ENCODE data around the gene GRIK3. TPM values are rescaled to one million over a fixed set of nuclear protein-coding genes. Genes with fewer than 3 reads are reported as not detected.

Gene GRIK3
- total RNA-seq, 1 experiment from 2014 or later = not detected

- H3K27ac ChIP-seq (ENCODE audit: low read length) = no peak overlapping the region
- no peaks in the 10 kb centered on the region for H3F3A ChIP-seq (ENCODE audit: low read length, unreplicated experiment)
- intact Hi-C loops (cut with micrococcal nuclease) = no loop called here
- no peaks in the 10 kb centered on the region for H4K20me1 ChIP-seq (ENCODE audit: low read length)
- BruUV-seq (replicated peaks) = no TSS peak
- DNase-seq = no peak
- CTCF ChIA-PET = no interaction called here
- H2AFZ ChIP-seq (ENCODE audit: low read length) = no peak overlapping the region
- no peak overlapping the region for H3K9ac ChIP-seq (ENCODE audit: low read length)
- H3K36me3 ChIP-seq (ENCODE audit: low read depth, low read length) = no peaks in the 10 kb centered on the region
- H3K27me3 ChIP-seq (ENCODE audit: low read length) = peaks cover 93% of the 10 kb centered on the region
- TF ChIP-seq CTCF (conservative IDR thresholded peaks at IDR 0.05; ENCODE audit: low read depth, low read length) (no peak), EZH2phosphoT487 (IDR thresholded peaks at IDR 0.05; ENCODE audit: borderline replicate concordance, low read length) (no peak), EZH2 (IDR thresholded peaks at IDR 0.05; ENCODE audit: low read length, unreplicated experiment) (no peak)
- H3K9me3 ChIP-seq (ENCODE audit: low read length) = no peaks in the 10 kb centered on the region
- no peak for ATAC-seq
- H3K4me2 ChIP-seq (ENCODE audit: low read length) = no peak overlapping the region
- H3K9me2 ChIP-seq (replicated peaks; ENCODE audit: low read length) = no peaks in the 10 kb centered on the region
- H3K4me3 ChIP-seq (ENCODE audit: low read length) = no peak overlapping the region
- H3K79me2 ChIP-seq (ENCODE audit: low read length) = no peaks in the 10 kb centered on the region
- no peaks in the 10 kb centered on the region for H3K4me1 ChIP-seq (ENCODE audit: insufficient read depth, low read length)
- POLR2A ChIA-PET (ENCODE audit: unreplicated experiment) = no interaction called here
These were observed 39.0 kb upstream of the GRIK3 start for GRCh38 chr1:37073152-37073853.

GRCh38 chr1:37071829-37072228, 37.5 kb upstream of the GRIK3 start:
- Histone ChIP-seq H3K79me2 (ENCODE audit: low read length) (no peaks in the 10 kb centered on the region), H3F3A (ENCODE audit: low read length, unreplicated experiment) (no peaks in the 10 kb centered on the region), H3K9me2 (replicated peaks; ENCODE audit: low read length) (no peaks in the 10 kb centered on the region), H3K4me1 (ENCODE audit: insufficient read depth, low read length) (no peaks in the 10 kb centered on the region), H3K4me2 (ENCODE audit: low read length) (no peak overlapping the region), H4K20me1 (ENCODE audit: low read length) (no peaks in the 10 kb centered on the region), H3K27me3 (ENCODE audit: low read length) (peaks cover 93% of the 10 kb centered on the region), H3K9me3 (ENCODE audit: low read length) (no peaks in the 10 kb centered on the region), H3K9ac (ENCODE audit: low read length) (no peak overlapping the region), H3K36me3 (ENCODE audit: low read depth, low read length) (no peaks in the 10 kb centered on the region), H3K27ac (ENCODE audit: low read length) (no peak overlapping the region), H3K4me3 (ENCODE audit: low read length) (no peak overlapping the region), H2AFZ (ENCODE audit: low read length) (no peak overlapping the region)
- POLR2A ChIA-PET (ENCODE audit: unreplicated experiment) = no interaction called here
- intact Hi-C loops (cut with micrococcal nuclease) = no loop called here
- ATAC-seq (no peak), DNase-seq (no peak)
- CTCF ChIA-PET = no interaction called here
- TF ChIP-seq EZH2 (IDR thresholded peaks at IDR 0.05; ENCODE audit: low read length, unreplicated experiment) = no peak
- TF ChIP-seq CTCF (conservative IDR thresholded peaks at IDR 0.05; ENCODE audit: low read depth, low read length) = no peak
- no peak for TF ChIP-seq EZH2phosphoT487 (IDR thresholded peaks at IDR 0.05; ENCODE audit: borderline replicate concordance, low read length)
- no TSS peak for BruUV-seq (replicated peaks)

- DNase-seq = no peak
- Histone ChIP-seq H3K4me2 (ENCODE audit: low read length) (no peak overlapping the region), H3K9me2 (replicated peaks; ENCODE audit: low read length) (no peaks in the 10 kb centered on the region), H3F3A (ENCODE audit: low read length, unreplicated experiment) (no peaks in the 10 kb centered on the region), H3K9me3 (ENCODE audit: low read length) (no peaks in the 10 kb centered on the region), H3K9ac (ENCODE audit: low read length) (no peak overlapping the region), H2AFZ (ENCODE audit: low read length) (no peak overlapping the region), H3K4me3 (ENCODE audit: low read length) (no peak overlapping the region), H3K27ac (ENCODE audit: low read length) (no peak overlapping the region), H3K79me2 (ENCODE audit: low read length) (no peaks in the 10 kb centered on the region), H3K27me3 (ENCODE audit: low read length) (peaks cover 88% of the 10 kb centered on the region), H3K4me1 (ENCODE audit: insufficient read depth, low read length) (no peaks in the 10 kb centered on the region), H4K20me1 (ENCODE audit: low read length) (no peaks in the 10 kb centered on the region), H3K36me3 (ENCODE audit: low read depth, low read length) (no peaks in the 10 kb centered on the region)
- TF ChIP-seq EZH2 (IDR thresholded peaks at IDR 0.05; ENCODE audit: low read length, unreplicated experiment) (no peak), EZH2phosphoT487 (IDR thresholded peaks at IDR 0.05; ENCODE audit: borderline replicate concordance, low read length) (no peak), CTCF (conservative IDR thresholded peaks at IDR 0.05; ENCODE audit: low read depth, low read length) (no peak)
- intact Hi-C loops (cut with micrococcal nuclease) = no loop called here
- no TSS peak for BruUV-seq (replicated peaks)
- POLR2A ChIA-PET (ENCODE audit: unreplicated experiment) = no interaction called here
- CTCF ChIA-PET = no interaction called here
- no peak for ATAC-seq
These were observed 35.8 kb upstream of the GRIK3 start for GRCh38 chr1:37070126-37070525.
